GM12878 (cell line): Measurements from ENCODE around the gene PRSS33. TPM values are rescaled to one million over a fixed set of nuclear protein-coding genes. Genes with fewer than 3 reads are reported as not detected.

ENCODE experiments used
- ATAC-seq: fragments of 200-7000 bp; cut with Tn5 transposase; 3 replicates; pipeline ENCODE4 v1.9.1; 2020; ENCODE audit warnings: mild to moderate bottlenecking, moderate library complexity
- BruUV-seq: library from RNA; stranded (reverse); fragments of 400-500 nt; replicated peaks from 2 replicates; lab custom pipeline; 2021; lab: Mats Ljungman, UMichigan
- CTCF ChIA-PET: fragments of 300-600 bp; sonication (Branson Sonifier 250); formaldehyde crosslinking; extraction: SDS; loops from one replicate; lab custom pipeline; 2021; ENCODE audit warnings: inconsistent platforms; lab: Yijun Ruan, JAX
- POLR2A ChIA-PET: fragments of 350-600 bp; formaldehyde crosslinking; extraction: SDS; loops from one replicate; lab custom pipeline; 2021; ENCODE audit warnings: inconsistent platforms; lab: Charles Lee
- RAD21 ChIA-PET: fragments of 300-600 bp; sonication (Branson Sonifier 250); formaldehyde crosslinking; loops from one replicate; lab custom pipeline; 2023; ENCODE audit warnings: antibody characterized with exemption; ENCODE audit not compliant: unreplicated experiment; lab: Charles Lee
- SMC1A ChIA-PET: fragments of 300-600 bp; sonication (Branson Sonifier 250); formaldehyde crosslinking; loops from one replicate; lab custom pipeline; 2023; ENCODE audit not compliant: unreplicated experiment, uncharacterized antibody; lab: Charles Lee
- DNase-seq: peaks from one replicate; pipeline ENCODE4 v3.0.0-alpha.2; 2011; ENCODE audit warnings: low read depth, low spot score
- FAIRE-seq: peaks from 3 replicates; lab custom pipeline; 2011; peaks lifted over from hg19 to GRCh38; lab: Jason Lieb, UNC
- H2AFZ ChIP-seq: 2 replicates; pipeline ENCODE4 v1.6.0; 2011; ENCODE audit warnings: low read depth, low read length, control low read depth; ENCODE audit not compliant: control insufficient read depth
- H3K27ac ChIP-seq: 2 replicates; pipeline ENCODE4 v1.5.1; 2011; ENCODE audit warnings: control low read depth; ENCODE audit not compliant: control insufficient read depth, insufficient read depth
- H3K27me3 ChIP-seq, 2 experiments: replicated peaks in 1 of 2; 2 replicates each; pipeline versions ENCODE4 v1.6.0 to v1.6.1; 2011; ENCODE audit warnings: low read length in 1 of 2; ENCODE audit not compliant: control insufficient read depth in 2 of 2, insufficient read depth in 2 of 2
- H3K36me3 ChIP-seq, 2 experiments: 2 replicates each; pipeline ENCODE4 v1.5.1; 2011; ENCODE audit warnings: low read length in 1 of 2; ENCODE audit not compliant: control insufficient read depth in 2 of 2, insufficient read depth in 2 of 2
- H3K4me1 ChIP-seq: 2 replicates; pipeline ENCODE4 v1.6.1; 2011; ENCODE audit warnings: mild to moderate bottlenecking, low read length, moderate library complexity, mixed read lengths; ENCODE audit not compliant: control insufficient read depth, insufficient read depth
- H3K4me2 ChIP-seq: 2 replicates; pipeline ENCODE4 v1.6.0; 2011; ENCODE audit warnings: control low read depth; ENCODE audit not compliant: control insufficient read depth, insufficient read depth
- H3K4me3 ChIP-seq: fragments of 200-600 bp; sonication (generic); 2 replicates; pipeline ENCODE4 v1.5.1; 2016
- H3K79me2 ChIP-seq: 2 replicates; pipeline ENCODE4 v1.6.0; 2011; ENCODE audit warnings: low read length; ENCODE audit not compliant: control insufficient read depth, insufficient read depth
- H3K9ac ChIP-seq: 2 replicates; pipeline ENCODE4 v1.8.0; 2011; ENCODE audit warnings: low read length, control low read depth, mixed read lengths; ENCODE audit not compliant: control insufficient read depth, insufficient read depth
- H3K9me3 ChIP-seq: replicated peaks from 3 replicates; pipeline ENCODE4 v1.5.1; 2011; ENCODE audit warnings: mild to moderate bottlenecking, low read length; ENCODE audit not compliant: control insufficient read depth, insufficient read depth
- H4K20me1 ChIP-seq: 2 replicates; pipeline ENCODE4 v1.6.0; 2011; ENCODE audit not compliant: control insufficient read depth, insufficient read depth
- EP300 ChIP-seq, 2 experiments: fragments of 150-350 bp in 1 of 2; IDR thresholded peaks; 2 replicates each; pipeline ENCODE4 v1.6.1; 2011 to 2012; ENCODE audit warnings: low read depth in 2 of 2, low read length in 2 of 2, borderline replicate concordance in 1 of 2, improper control_type of control experiment in 1 of 2, inconsistent platforms in 1 of 2; ENCODE audit not compliant: control insufficient read depth in 1 of 2
- IKZF1 ChIP-seq: fragments of 450-650 bp; conservative IDR thresholded peaks from 2 replicates; pipeline ENCODE4 v1.6.1; 2017; ENCODE audit warnings: antibody characterized with exemption, mild to moderate bottlenecking
- IRF5 ChIP-seq: fragments of 450-650 bp; IDR thresholded peaks from 2 replicates; pipeline ENCODE4 v1.6.1; 2017; ENCODE audit warnings: borderline replicate concordance
- NFXL1 ChIP-seq: fragments of 450-650 bp; IDR thresholded peaks from 2 replicates; pipeline ENCODE4 v1.6.1; 2017; ENCODE audit warnings: antibody characterized with exemption, mild to moderate bottlenecking, borderline replicate concordance
- NR2C2 ChIP-seq: IDR thresholded peaks from 2 replicates; pipeline ENCODE4 v1.6.1; 2011; ENCODE audit warnings: borderline replicate concordance, low read depth; ENCODE audit not compliant: control insufficient read depth, insufficient read length
- NR2F1 ChIP-seq: fragments of 450-650 bp; conservative IDR thresholded peaks from 2 replicates; pipeline ENCODE4 v1.6.1; 2017; ENCODE audit warnings: mild to moderate bottlenecking
- SIN3A ChIP-seq: IDR thresholded peaks from 2 replicates; pipeline ENCODE4 v1.6.1; 2012; ENCODE audit warnings: low read depth, low read length, improper control_type of control experiment
- TARDBP ChIP-seq: IDR thresholded peaks from 2 replicates; pipeline ENCODE4 v1.6.1; 2016; ENCODE audit warnings: borderline replicate concordance
- USF1 ChIP-seq: IDR thresholded peaks from 2 replicates; pipeline ENCODE4 v1.6.1; 2011; ENCODE audit warnings: borderline replicate concordance, low read depth, mild to moderate bottlenecking, moderate library complexity, mixed read lengths, low read length; ENCODE audit not compliant: insufficient read depth; ENCODE audit errors: extremely low read length
- ZNF217 ChIP-seq: fragments of 450-650 bp; IDR thresholded peaks from 2 replicates; pipeline ENCODE4 v1.6.1; 2017; ENCODE audit warnings: antibody characterized with exemption, mild to moderate bottlenecking
- ZNF592 ChIP-seq: fragments of 450-650 bp; IDR thresholded peaks from 2 replicates; pipeline ENCODE4 v1.6.1; 2017; ENCODE audit warnings: mild to moderate bottlenecking, moderate library complexity
- ZZZ3 ChIP-seq: IDR thresholded peaks from 2 replicates; pipeline ENCODE4 v1.6.1; 2011; ENCODE audit warnings: low read depth; ENCODE audit not compliant: control insufficient read depth, insufficient read length
- WGBS: methylation state at CpG from one replicate; pipeline ENCODE4 v1.1.6; 2016; ENCODE audit warnings: low lambda C conversion rate; ENCODE audit not compliant: insufficient replicate concordance, insufficient coverage; ENCODE audit errors: missing lambda C conversion rate; 5-methylcytosine and 5-hydroxymethylcytosine counted together
- in situ Hi-C: fragments of 300-500 bp; cut with MboI; formaldehyde crosslinking; loops from 9 replicates; pipeline ENCODE4 v1.14.3; 2018; ENCODE audit warnings: mixed read lengths
- intact Hi-C: fragments of 100-400 bp; cut with micrococcal nuclease; formaldehyde crosslinking; loops from one replicate; pipeline ENCODE4 v1.14.2; 2022; ENCODE audit not compliant: unreplicated experiment
- polyA plus RNA-seq, 11 experiments: library from polyadenylated mRNA; depleted of rRNA in 4 of 11; unstranded in 6 of 11; stranded (reverse) in 5 of 11; fragments of >200 nt; fragmentation: Nextera tagmentation in 4 of 11; fragmentation: Illumina TruSeq in 1 of 11; extraction: Ambion mirVana in 4 of 11; extraction: Trizol in 1 of 11; gene quantifications; 1 replicate in 1 of 11; 2 replicates in 10 of 11; pipeline versions ENCODE4 v1.2.1 to v1.2.3, GENCODE V29; 2011 to 2016; ENCODE audit warnings: inconsistent platforms in 2 of 11, missing spikeins in 2 of 11, low read depth in 1 of 11
- total RNA-seq, 4 experiments: library from RNA; depleted of rRNA in 3 of 4; stranded (reverse); fragments of >200 nt in 3 of 4; fragmentation: Illumina TruSeq in 1 of 4; extraction: Trizol in 1 of 4; gene quantifications; 2 replicates each; pipeline versions ENCODE4 v1.2.1 to v1.2.3, GENCODE V29; 2013 to 2021
- TF ChIP-seq, protein P1 (sequence below): IDR thresholded peaks from 2 replicates; pipeline ENCODE4 v1.6.1; 2011; ENCODE audit warnings: low read depth, mild to moderate bottlenecking, low read length, moderate library complexity, borderline replicate concordance; ENCODE audit errors: extremely low read depth
- TF ChIP-seq, protein P2 (sequence below): fragments of 450-650 bp; conservative IDR thresholded peaks from 2 replicates; pipeline ENCODE4 v1.6.1; 2017; ENCODE audit warnings: mild to moderate bottlenecking, moderate library complexity

Gene PRSS33
- total and polyA plus RNA-seq, 10 of the 15 experiments (the other 5 are each of a cell fraction or from before 2014, with no cell fraction given): not detected

- ChIA-PET RAD21 (no interaction called here), POLR2A (no interaction called here), CTCF (no interaction called here), SMC1A (no interaction called here)
- Histone ChIP-seq H3K36me3 (no peaks in the 10 kb centered on the region), H3K27me3 (no peaks in the 10 kb centered on the region), H3K4me3 (no peak overlapping the region), H3K9ac (no peak overlapping the region), H3K4me2 (no peak overlapping the region), H3K79me2 (no peaks in the 10 kb centered on the region), H3K4me1 (no peaks in the 10 kb centered on the region), H3K9me3 (no peaks in the 10 kb centered on the region), H2AFZ (no peak overlapping the region), H3K27ac (no peak overlapping the region), H4K20me1 (no peaks in the 10 kb centered on the region; the same call in 1 of the 2 replicates)
- BruUV-seq: no TSS peak
- WGBS: 57% methylated on average over 19 of the region's 19 CpGs
- no peak for FAIRE-seq
- ATAC-seq: no peak
- DNase-seq: no peak
- in situ Hi-C loops: no loop called here
- intact Hi-C loops: no loop called here
- no peak for TF ChIP-seq ZNF592
- no peak for TF ChIP-seq SIN3A
- TF ChIP-seq, protein P1, sequence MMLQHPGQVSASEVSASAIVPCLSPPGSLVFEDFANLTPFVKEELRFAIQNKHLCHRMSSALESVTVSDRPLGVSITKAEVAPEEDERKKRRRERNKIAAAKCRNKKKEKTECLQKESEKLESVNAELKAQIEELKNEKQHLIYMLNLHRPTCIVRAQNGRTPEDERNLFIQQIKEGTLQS: no peak
- TF ChIP-seq EP300 (IDR thresholded peaks at IDR 0.05; ENCODE audit: borderline replicate concordance in 1 of 2, control insufficient read depth in 1 of 2, low read depth in 2 of 2, low read length in 2 of 2): no peak
- no peak for TF ChIP-seq IRF5
- TF ChIP-seq ZZZ3: no peak
- TF ChIP-seq, protein P2, sequence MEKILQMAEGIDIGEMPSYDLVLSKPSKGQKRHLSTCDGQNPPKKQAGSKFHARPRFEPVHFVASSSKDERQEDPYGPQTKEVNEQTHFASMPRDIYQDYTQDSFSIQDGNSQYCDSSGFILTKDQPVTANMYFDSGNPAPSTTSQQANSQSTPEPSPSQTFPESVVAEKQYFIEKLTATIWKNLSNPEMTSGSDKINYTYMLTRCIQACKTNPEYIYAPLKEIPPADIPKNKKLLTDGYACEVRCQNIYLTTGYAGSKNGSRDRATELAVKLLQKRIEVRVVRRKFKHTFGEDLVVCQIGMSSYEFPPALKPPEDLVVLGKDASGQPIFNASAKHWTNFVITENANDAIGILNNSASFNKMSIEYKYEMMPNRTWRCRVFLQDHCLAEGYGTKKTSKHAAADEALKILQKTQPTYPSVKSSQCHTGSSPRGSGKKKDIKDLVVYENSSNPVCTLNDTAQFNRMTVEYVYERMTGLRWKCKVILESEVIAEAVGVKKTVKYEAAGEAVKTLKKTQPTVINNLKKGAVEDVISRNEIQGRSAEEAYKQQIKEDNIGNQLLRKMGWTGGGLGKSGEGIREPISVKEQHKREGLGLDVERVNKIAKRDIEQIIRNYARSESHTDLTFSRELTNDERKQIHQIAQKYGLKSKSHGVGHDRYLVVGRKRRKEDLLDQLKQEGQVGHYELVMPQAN: no peak
- no peak for TF ChIP-seq USF1
- no peak for TF ChIP-seq NR2F1
- TF ChIP-seq NFXL1: no peak
- no peak for TF ChIP-seq IKZF1
- no peak for TF ChIP-seq ZNF217
- TF ChIP-seq NR2C2: no peak
- TF ChIP-seq TARDBP: no peak
Observed at GRCh38 chr16:2743007-2743810, 44.2 kb downstream of the PRSS33 start.
